ENCODE data around the gene ANKRD13C.

DNA sequence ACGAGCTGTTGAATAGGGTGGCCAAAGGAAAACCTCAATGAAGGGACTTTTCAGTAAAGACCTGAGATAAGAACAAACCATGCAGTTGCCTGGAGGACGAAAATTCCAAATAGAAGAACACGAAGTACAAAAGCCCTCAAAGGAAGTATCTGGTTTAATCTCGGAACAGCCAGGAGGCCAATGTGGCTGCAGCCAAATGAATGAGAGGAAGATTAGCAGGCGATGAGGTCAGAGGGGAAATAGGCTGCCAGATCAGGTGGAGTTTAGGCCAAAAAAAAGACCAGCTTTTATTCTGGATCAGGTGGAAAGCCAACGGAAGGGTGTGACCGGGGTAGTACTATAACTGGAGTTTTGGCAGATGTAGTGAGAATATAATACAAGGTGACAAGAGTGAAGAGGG, 89.7 kb downstream of the ANKRD13C start:
- TF ChIP-seq ZNF274 (IDR thresholded peaks at IDR 0.05; ENCODE audit: low read depth, low read length) (no peak), SUZ12 (IDR thresholded peaks at IDR 0.05; ENCODE audit: extremely low read depth, insufficient read depth, insufficient read length) (no peak)

Measured in NT2/D1 (cell line).